ENCODE results near the gene LHX1.

GRCh38 chr17:36993227-36993626, 56.0 kb downstream of the LHX1 start:
- no peak for TF ChIP-seq HDAC6 (IDR thresholded peaks at IDR 0.05; ENCODE audit: unreplicated experiment)
- TF ChIP-seq SMAD5 (IDR thresholded peaks at IDR 0.05; ENCODE audit: low read depth) = no peak
- no peak for TF ChIP-seq RFX5 (IDR thresholded peaks at IDR 0.05; ENCODE audit: low read depth, low read length)
- no peak for TF ChIP-seq SIN3A (IDR thresholded peaks at IDR 0.05; ENCODE audit: low read depth, low read length)
- TF ChIP-seq BRCA1 (IDR thresholded peaks at IDR 0.05; ENCODE audit: low read depth, low read length) = no peak
- no peak for TF ChIP-seq EP300 (IDR thresholded peaks at IDR 0.05; ENCODE audit: borderline replicate concordance in 1 of 2, control insufficient read depth in 1 of 2, low read depth in 2 of 2, low read length in 2 of 2)
- no peak for TF ChIP-seq CTCF (IDR thresholded peaks at IDR 0.05 in 2 of 3, conservative IDR thresholded peaks at IDR 0.05 in 1 of 3; ENCODE audit: control insufficient read depth in 2 of 3, extremely low read depth in 1 of 3, insufficient read depth in 1 of 3, low read depth in 3 of 3, low read length in 3 of 3)
- no peak for TF ChIP-seq POLR2A (IDR thresholded peaks at IDR 0.05; ENCODE audit: low read depth, low read length)

Data from GM12878 (cell line).